Kasumi-1 (cell line): ENCODE measurements around the gene ABCC11.
"Not testable (repeated sequence)": the region's sequence is repeated elsewhere in the genome, so short reads cannot be mapped to it uniquely, and the experiment has no call there.

ENCODE experiments used
- DNase-seq, 2 experiments: peaks; one replicate each; lab custom pipeline; 2025; lab: John Stamatoyannopoulos, UW

The ABCC11 gene

GRCh38 chr16:48246066-48246465 is 1.3 kb downstream of the ABCC11 start:
- DNase-seq: no peak

GRCh38 chr16:48244863-48245195 is 2.5 kb downstream of the ABCC11 start:
- DNase-seq: no peak

- DNase-seq: peak; percentile 88
These were observed 3.1 kb downstream of the ABCC11 start, which contains the start of gene LONP2 for GRCh38 chr16:48244080-48244862. Gene LONP2, plus strand, starts transcription at chr16:48244300. Its CDS starts 89 bp downstream, at chr16:48244389.

GRCh38 chr16:48240147-48240546 is 7.2 kb downstream of the ABCC11 start:
- not testable (repeated sequence) for DNase-seq

- DNase-seq: no peak
These were observed 11.1 kb downstream of the ABCC11 start for GRCh38 chr16:48236286-48236685.

GRCh38 chr16:48235556-48236136 is 11.7 kb downstream of the ABCC11 start:
- no peak for DNase-seq

GRCh38 chr16:48235058-48235555 is 12.2 kb downstream of the ABCC11 start:
- no peak for DNase-seq

GRCh38 chr16:48234630-48235029 is 12.7 kb downstream of the ABCC11 start:
- DNase-seq: no peak

- DNase-seq: no peak
These were observed 14.8 kb downstream of the ABCC11 start for GRCh38 chr16:48232493-48233040.

GRCh38 chr16:48231727-48232492 is 15.4 kb downstream of the ABCC11 start:
- peak; percentile 71 to 85 for DNase-seq

GRCh38 chr16:48225456-48225855 is 21.9 kb downstream of the ABCC11 start:
- no peak for DNase-seq

- DNase-seq: no peak
These were observed 23.8 kb downstream of the ABCC11 start for GRCh38 chr16:48223490-48223889.

GRCh38 chr16:48220891-48221290 is 26.4 kb downstream of the ABCC11 start:
- DNase-seq: no peak

GRCh38 chr16:48218473-48218872 is 28.9 kb downstream of the ABCC11 start:
- no peak for DNase-seq

GRCh38 chr16:48217708-48218107 is 29.6 kb downstream of the ABCC11 start:
- DNase-seq: no peak

GRCh38 chr16:48215738-48216137 is 31.6 kb downstream of the ABCC11 start:
- no peak for DNase-seq

GRCh38 chr16:48212033-48212432 is 35.3 kb downstream of the ABCC11 start:
- no peak for DNase-seq

GRCh38 chr16:48210747-48211146 is 36.6 kb downstream of the ABCC11 start:
- no peak for DNase-seq

GRCh38 chr16:48206594-48207242 is 40.6 kb downstream of the ABCC11 start:
- no peak for DNase-seq

GRCh38 chr16:48204825-48205151 is 42.6 kb downstream of the ABCC11 start:
- no peak for DNase-seq

- no peak for DNase-seq
These were observed 43.1 kb downstream of the ABCC11 start for GRCh38 chr16:48203974-48204824.
